Measurements from ENCODE around the gene TBCC. TPM values are rescaled to one million over a fixed set of nuclear protein-coding genes. Genes with fewer than 3 reads are reported as not detected.

TBCC gene
- total and polyA plus RNA-seq, 2 of the 8 experiments (the other 6 are each of a cell fraction or from before 2014, with no cell fraction given) = 22.7 to 25.5 TPM

DNA sequence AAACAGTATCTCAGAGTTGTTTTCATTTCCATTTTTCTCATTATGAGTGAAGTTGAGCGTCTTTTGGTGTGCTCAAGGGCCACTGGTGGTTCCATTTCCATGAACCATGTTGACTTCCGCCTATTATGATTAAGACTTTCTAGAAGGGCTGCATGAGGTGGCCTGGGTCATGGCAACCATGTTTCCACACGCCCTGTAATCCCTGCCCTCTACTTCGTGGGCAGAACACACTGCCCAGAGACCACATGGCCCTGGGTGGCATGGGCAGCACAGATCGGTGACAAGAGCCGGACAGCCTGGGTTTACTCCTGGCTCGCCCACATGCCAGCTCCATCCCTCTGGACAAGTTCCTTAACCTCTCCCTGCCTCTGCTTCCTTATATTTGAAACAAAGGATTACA lies 38.3 kb downstream of the TBCC start:
- Histone ChIP-seq H3K23me2 (ENCODE audit: low read depth, low read length) (peaks cover 2% of the 10 kb centered on the region; the same call in 1 of the 2 replicates), H4K5ac (ENCODE audit: insufficient read length, low read depth, low read length) (no peak overlapping the region), H3K14ac (ENCODE audit: insufficient read length) (no peak overlapping the region), H2AK5ac (ENCODE audit: low read depth, low read length) (no peak overlapping the region), H3K36me3 (ENCODE audit: control insufficient read depth in 2 of 4, insufficient read depth in 4 of 4, low read length in 3 of 4) (no peaks in the 10 kb centered on the region), H2BK5ac (ENCODE audit: low read depth, low read length) (no peak overlapping the region), H3K18ac (ENCODE audit: extremely low read depth, low read length) (no peak overlapping the region), H2BK20ac (ENCODE audit: low read length) (no peak overlapping the region), H2BK12ac (ENCODE audit: low read depth, low read length) (no peak overlapping the region), H3K4ac (replicated peaks; ENCODE audit: insufficient read length, low read depth, low read length) (no peak overlapping the region), H3K4me2 (ENCODE audit: insufficient read depth in 1 of 2, low read depth in 2 of 2, low read length in 2 of 2) (no peak overlapping the region), H3K9me3 (ENCODE audit: insufficient read depth in 2 of 2, low read depth in 1 of 2, low read length in 1 of 2) (peaks cover 5 to 6% of the 10 kb centered on the region in 2 experiments; a peak in 1 of 4 replicates), H2BK120ac (replicated peaks; ENCODE audit: low read depth, low read length) (no peak overlapping the region), H3K4me1 (replicated peaks in 1 of 4; ENCODE audit: control insufficient read depth in 3 of 4, insufficient read depth in 4 of 4, low read length in 3 of 4) (peaks cover 2 to 11% (median 7%) of the 10 kb centered on the region in 4 experiments; a peak in 5 of 7 replicates), H3K27ac (ENCODE audit: low read depth, low read length) (no peak overlapping the region), H3K27me3 (replicated peaks in 1 of 4; ENCODE audit: control insufficient read depth in 3 of 4, extremely low read depth in 1 of 4, insufficient read depth in 3 of 4, low read length in 3 of 4) (no peaks in the 10 kb centered on the region; a peak in 1 of 7 replicates), H3K9ac (replicated peaks in 1 of 4; ENCODE audit: extremely low read depth in 1 of 4, low read depth in 3 of 4, low read length in 3 of 4) (no peak overlapping the region), H4K20me1 (replicated peaks in 1 of 2; ENCODE audit: control insufficient read depth in 1 of 2, insufficient read depth in 2 of 2, low read length in 2 of 2) (no peaks in the 10 kb centered on the region), H3K79me1 (ENCODE audit: low read depth, low read length) (no peaks in the 10 kb centered on the region), H4K8ac (ENCODE audit: extremely low read depth, insufficient read depth, low read length) (no peak overlapping the region), H3K23ac (ENCODE audit: insufficient read length) (no peak overlapping the region), H2BK15ac (ENCODE audit: low read length) (no peak overlapping the region), H2AFZ (ENCODE audit: low read length) (no peak overlapping the region), H3K4me3 (ENCODE audit: extremely low read depth in 1 of 4, insufficient read depth in 2 of 4, low read depth in 3 of 4, low read length in 4 of 4) (no peak overlapping the region), H3K79me2 (ENCODE audit: control insufficient read depth in 1 of 2, insufficient read depth in 2 of 2, low read length in 2 of 2) (no peaks in the 10 kb centered on the region), H3K56ac (replicated peaks; ENCODE audit: insufficient read length, low read depth, low read length) (no peak overlapping the region), H4K91ac (replicated peaks; ENCODE audit: insufficient read length, low read length) (no peak overlapping the region)
- CTCF ChIA-PET (ENCODE audit: partially characterized antibody) = interaction anchor here (0.6 to 1.8 kb wide), 5 partner anchors 18 to 1455 kb away, joined by 3 to 4 read pairs (median 3); no protein-coding TSS in a partner anchor
- FAIRE-seq (no peak), DNase-seq (ENCODE audit: low read depth in 1 of 2, low spot score in 2 of 2) (no peak)
- POLR2A ChIA-PET (ENCODE audit: partially characterized antibody) = no interaction called here
- WGBS, 2 experiments (ENCODE audit: extremely low coverage in 1 of 2, insufficient coverage in 1 of 2, insufficient read length in 1 of 2, insufficient replicate concordance in 2 of 2, low coverage in 1 of 2, low lambda C conversion rate in 2 of 2, missing lambda C conversion rate in 1 of 2) = 91% methylated on average over 7 of the region's 7 CpGs; no CpG with 5 or more reads in 1 of the 2 experiments
- TF ChIP-seq KDM1A (IDR thresholded peaks at IDR 0.05; ENCODE audit: borderline replicate concordance, low read length) (no peak), RAD21 (IDR thresholded peaks at IDR 0.05 in 1 of 2, conservative IDR thresholded peaks at IDR 0.05 in 1 of 2; ENCODE audit: low read depth in 2 of 2, low read length in 2 of 2) (no peak), SIN3A (conservative IDR thresholded peaks at IDR 0.05 in 1 of 2, IDR thresholded peaks at IDR 0.05 in 1 of 2; ENCODE audit: low read depth in 1 of 2, low read length in 2 of 2) (no peak), CREB1 (IDR thresholded peaks at IDR 0.05) (no peak), RXRA (IDR thresholded peaks at IDR 0.05; ENCODE audit: insufficient read depth, low read depth, low read length) (no peak)
